H9 (cell line): Measurements from ENCODE around the gene VAV2. TPM values are rescaled to one million over a fixed set of nuclear protein-coding genes. Genes with fewer than 3 reads are reported as not detected.
A peak's percentile ranks its signal among the peaks of the same experiment; 100 is the strongest.

Experiments used
- DNase-seq: peaks from one replicate; pipeline ENCODE4 v3.0.0-alpha.2; 2017
- H2AFZ ChIP-seq: one replicate; pipeline ENCODE4 v1.6.1; 2013; ENCODE audit warnings: mild to moderate bottlenecking, low read length, control low read depth, moderate library complexity
- H2AK5ac ChIP-seq: 2 replicates; pipeline ENCODE4 v1.6.1; 2013; ENCODE audit warnings: low read length, control low read depth, mixed read lengths; ENCODE audit not compliant: insufficient read length
- H2BK120ac ChIP-seq: one replicate; pipeline ENCODE4 v1.6.1; 2013; ENCODE audit warnings: low read depth, mild to moderate bottlenecking, low read length, control low read depth, inconsistent platforms; ENCODE audit not compliant: poor library complexity, severe bottlenecking
- H2BK12ac ChIP-seq: 2 replicates; pipeline ENCODE4 v1.6.1; 2013; ENCODE audit warnings: low read length, control low read depth, mixed read lengths, low read depth; ENCODE audit not compliant: insufficient read length
- H2BK15ac ChIP-seq: 2 replicates; pipeline ENCODE4 v1.6.1; 2013; ENCODE audit warnings: low read depth, low read length, control low read depth
- H2BK20ac ChIP-seq: one replicate; pipeline ENCODE4 v1.6.1; 2013; ENCODE audit warnings: low read depth, mild to moderate bottlenecking, low read length, control low read depth, inconsistent platforms; ENCODE audit not compliant: poor library complexity, severe bottlenecking
- H2BK5ac ChIP-seq: 2 replicates; pipeline ENCODE4 v1.6.1; 2013; ENCODE audit warnings: low read length, control low read depth, mixed read lengths; ENCODE audit not compliant: insufficient read length
- H3K14ac ChIP-seq: 2 replicates; pipeline ENCODE4 v1.6.1; 2013; ENCODE audit warnings: low read length, control low read depth; ENCODE audit not compliant: insufficient read depth
- H3K18ac ChIP-seq: 2 replicates; pipeline ENCODE4 v1.6.1; 2013; ENCODE audit warnings: low read depth, mild to moderate bottlenecking, mixed read lengths, low read length, control low read depth; ENCODE audit not compliant: insufficient read length
- H3K23ac ChIP-seq: 2 replicates; pipeline ENCODE4 v1.6.1; 2013; ENCODE audit warnings: low read length, control low read depth, mixed read lengths, low read depth; ENCODE audit not compliant: insufficient read length
- H3K23me2 ChIP-seq: 2 replicates; pipeline ENCODE4 v1.6.1; 2013; ENCODE audit warnings: low read depth, mild to moderate bottlenecking, mixed read lengths, low read length, control low read depth; ENCODE audit not compliant: insufficient read length, poor library complexity, severe bottlenecking
- H3K27ac ChIP-seq: 2 replicates; pipeline ENCODE4 v1.5.1; 2013; ENCODE audit warnings: low read length, control low read depth, mixed read lengths, low read depth; ENCODE audit not compliant: insufficient read length
- H3K27me3 ChIP-seq: 2 replicates; pipeline ENCODE4 v1.6.1; 2013; ENCODE audit warnings: low read length, control low read depth, inconsistent platforms; ENCODE audit not compliant: insufficient read depth
- H3K4ac ChIP-seq: 2 replicates; pipeline ENCODE4 v1.6.1; 2013; ENCODE audit warnings: low read depth, mild to moderate bottlenecking, control low read depth, inconsistent platforms, low read length, moderate library complexity
- H3K4me1 ChIP-seq: 2 replicates; pipeline ENCODE4 v1.6.1; 2013; ENCODE audit warnings: low read length, control low read depth, inconsistent platforms; ENCODE audit not compliant: insufficient read depth
- H3K4me2 ChIP-seq: 2 replicates; pipeline ENCODE4 v1.6.1; 2013; ENCODE audit warnings: low read length, control low read depth, mixed read lengths; ENCODE audit not compliant: insufficient read length, insufficient read depth
- H3K56ac ChIP-seq: 2 replicates; pipeline ENCODE4 v1.6.1; 2013; ENCODE audit warnings: low read depth, mild to moderate bottlenecking, mixed read lengths, low read length, control low read depth; ENCODE audit not compliant: insufficient read length
- H3K79me1 ChIP-seq: 2 replicates; pipeline ENCODE4 v1.6.1; 2013; ENCODE audit warnings: low read depth, mild to moderate bottlenecking, moderate library complexity, low read length, control low read depth, inconsistent platforms; ENCODE audit not compliant: insufficient read depth, poor library complexity, severe bottlenecking
- H3K79me2 ChIP-seq: 2 replicates; pipeline ENCODE4 v1.6.1; 2013; ENCODE audit warnings: low read length, control low read depth, inconsistent platforms; ENCODE audit not compliant: insufficient read depth
- H3K9ac ChIP-seq: 2 replicates; pipeline ENCODE4 v1.6.1; 2013; ENCODE audit warnings: low read length, control low read depth, mixed read lengths; ENCODE audit not compliant: insufficient read length; ENCODE audit errors: extremely low read depth
- H3K9me3 ChIP-seq: one replicate; pipeline ENCODE4 v1.6.1; 2013; ENCODE audit warnings: low read depth, low read length, inconsistent platforms; ENCODE audit not compliant: control insufficient read depth
- H3T11ph ChIP-seq: one replicate; pipeline ENCODE4 v1.6.1; 2013; ENCODE audit warnings: mild to moderate bottlenecking, low read length, control low read depth, inconsistent platforms
- H4K20me1 ChIP-seq: one replicate; pipeline ENCODE4 v1.6.1; 2013; ENCODE audit not compliant: control insufficient read depth, insufficient read length, insufficient read depth
- H4K5ac ChIP-seq: 2 replicates; pipeline ENCODE4 v1.6.1; 2013; ENCODE audit warnings: low read depth, mild to moderate bottlenecking, mixed read lengths, low read length, control low read depth; ENCODE audit not compliant: insufficient read length
- H4K8ac ChIP-seq: replicated peaks from 2 replicates; pipeline ENCODE4 v1.6.1; 2013; ENCODE audit warnings: low read length, control low read depth, mixed read lengths, low read depth; ENCODE audit not compliant: insufficient read length
- H4K91ac ChIP-seq: 2 replicates; pipeline ENCODE4 v1.6.1; 2013; ENCODE audit warnings: low read depth, mild to moderate bottlenecking, moderate library complexity, mixed read lengths, low read length, control low read depth; ENCODE audit not compliant: insufficient read length
- H3K27ac Mint-ChIP-seq, 3 experiments: 2 replicates in 2 of 3; 3 replicates in 1 of 3; pipeline ENCODE4 v1.8.0; 2020 to 2021; ENCODE audit warnings: mixed read lengths in 3 of 3, mild to moderate bottlenecking in 1 of 3, moderate library complexity in 1 of 3
- H3K27me3 Mint-ChIP-seq: 2 replicates; pipeline ENCODE4 v1.8.0; 2021; ENCODE audit warnings: low read depth, mild to moderate bottlenecking, moderate library complexity, mixed read lengths
- H3K36me3 Mint-ChIP-seq, 3 experiments: 2 replicates in 2 of 3; 3 replicates in 1 of 3; pipeline ENCODE4 v1.8.0; 2020 to 2021; ENCODE audit warnings: low read depth in 3 of 3, mixed read lengths in 3 of 3; ENCODE audit not compliant: insufficient read depth in 1 of 3
- H3K4me1 Mint-ChIP-seq, 2 experiments: 2 replicates each; pipeline ENCODE4 v1.8.0; 2020; ENCODE audit warnings: mixed read lengths in 2 of 2
- H3K4me3 Mint-ChIP-seq, 2 experiments: 2 replicates in 1 of 2; 3 replicates in 1 of 2; pipeline ENCODE4 v1.8.0; 2020 to 2021; ENCODE audit warnings: mild to moderate bottlenecking in 2 of 2, mixed read lengths in 2 of 2, moderate library complexity in 1 of 2
- H3K9me3 Mint-ChIP-seq, 2 experiments: 2 replicates in 1 of 2; 3 replicates in 1 of 2; pipeline ENCODE4 v1.8.0; 2020; ENCODE audit warnings: mild to moderate bottlenecking in 2 of 2, mixed read lengths in 2 of 2, moderate library complexity in 1 of 2
- CTCF ChIP-seq: fragments of 200-600 bp; sonication (generic); conservative IDR thresholded peaks from 3 replicates; pipeline ENCODE4 v1.8.0; 2021; ENCODE audit warnings: antibody characterized with exemption, mild to moderate bottlenecking
- WGBS: extraction: QIAGEN DNeasy Blood & Tissue Kit; methylation state at CpG from one replicate; pipeline ENCODE4 v1.1.7; 2013; ENCODE audit warnings: missing lambda C conversion rate, low lambda C conversion rate, mixed read lengths; ENCODE audit not compliant: insufficient read length; ENCODE audit errors: extremely low coverage; 5-methylcytosine and 5-hydroxymethylcytosine counted together
- total RNA-seq: library from RNA; stranded (reverse); gene quantifications from 2 replicates; pipeline ENCODE4 v1.2.1, GENCODE V29; 2021

The VAV2 gene
- total RNA-seq, 1 experiment from 2014 or later: 58.7 TPM

DNA sequence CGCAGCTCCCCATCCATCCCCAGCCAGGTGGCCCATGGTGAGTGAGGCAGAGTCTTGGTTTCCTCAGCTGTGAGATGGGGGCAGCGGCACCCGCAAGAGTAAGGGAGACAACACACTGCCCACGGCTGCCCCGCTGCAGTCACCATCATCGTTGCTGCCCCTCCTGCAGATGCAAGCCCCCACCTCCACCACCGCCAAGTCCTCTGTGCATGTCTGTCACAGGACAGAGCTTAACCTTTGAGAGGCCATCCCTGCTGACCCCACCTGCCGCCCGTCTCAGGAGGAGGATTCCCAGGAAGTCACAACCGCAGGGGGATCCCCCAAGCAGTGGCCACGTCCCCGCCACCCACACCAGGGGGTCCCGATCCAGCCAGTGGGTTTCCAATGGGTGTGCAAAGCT lies 113.7 kb downstream of the VAV2 start:
- Histone ChIP-seq H4K20me1 (no peaks in the 10 kb centered on the region), H3K56ac (no peak overlapping the region), H2BK15ac (no peak overlapping the region), H2BK20ac (no peak overlapping the region), H2AFZ (no peak overlapping the region), H3K9ac (no peak overlapping the region), H2BK12ac (no peak overlapping the region), H3K27ac (no peak overlapping the region), H3K27me3 (no peaks in the 10 kb centered on the region), H2BK5ac (no peak overlapping the region), H3K23me2 (no peaks in the 10 kb centered on the region), H3K79me1 (no peaks in the 10 kb centered on the region), H3K4me2 (no peak overlapping the region), H4K5ac (no peak overlapping the region), H2BK120ac (no peak overlapping the region), H4K8ac (no peak overlapping the region), H2AK5ac (no peak overlapping the region), H3K14ac (no peak overlapping the region), H3K4ac (no peak overlapping the region), H3K23ac (no peak overlapping the region), H3K18ac (no peak overlapping the region), H3K4me1 (no peaks in the 10 kb centered on the region; the same call in 1 of the 2 replicates), H3K9me3 (no peaks in the 10 kb centered on the region), H3T11ph (no peak overlapping the region), H3K79me2 (no peaks in the 10 kb centered on the region; the same call in 1 of the 2 replicates), H4K91ac (no peak overlapping the region)
- Mint-ChIP-seq H3K4me1 (peaks cover 52% of the 10 kb centered on the region in 2 experiments), H3K4me3 (no peak overlapping the region), H3K27me3 (no peaks in the 10 kb centered on the region), H3K27ac (peak overlapping the region in 2 of 3 experiments; percentile 18 to 44; a peak in 1 of 7 replicates), H3K9me3 (no peaks in the 10 kb centered on the region), H3K36me3 (peaks cover 0 to 3% (median 2%) of the 10 kb centered on the region in 3 experiments; a peak in 2 of 7 replicates)
- no peak for DNase-seq
- no CpG with 5 or more reads among the region's 13 CpGs for WGBS
- TF ChIP-seq CTCF: no peak
